D721Med (cell line): Measurements from ENCODE around the gene TTC7B.

Experiments
- DNase-seq: peaks from one replicate; pipeline ENCODE4 v3.0.0; 2011; ENCODE audit warnings: low spot score; ENCODE audit not compliant: insufficient read length
- FAIRE-seq: peaks from 2 replicates; lab custom pipeline; 2011; peaks lifted over from hg19 to GRCh38; lab: Jason Lieb, UNC
- TF ChIP-seq, protein P1 (sequence below): IDR thresholded peaks from 2 replicates; pipeline ENCODE4 v1.5.1; 2012; ENCODE audit warnings: mild to moderate bottlenecking, control low read depth; ENCODE audit not compliant: insufficient read depth; ENCODE audit errors: missing control alignments

The TTC7B gene

DNA sequence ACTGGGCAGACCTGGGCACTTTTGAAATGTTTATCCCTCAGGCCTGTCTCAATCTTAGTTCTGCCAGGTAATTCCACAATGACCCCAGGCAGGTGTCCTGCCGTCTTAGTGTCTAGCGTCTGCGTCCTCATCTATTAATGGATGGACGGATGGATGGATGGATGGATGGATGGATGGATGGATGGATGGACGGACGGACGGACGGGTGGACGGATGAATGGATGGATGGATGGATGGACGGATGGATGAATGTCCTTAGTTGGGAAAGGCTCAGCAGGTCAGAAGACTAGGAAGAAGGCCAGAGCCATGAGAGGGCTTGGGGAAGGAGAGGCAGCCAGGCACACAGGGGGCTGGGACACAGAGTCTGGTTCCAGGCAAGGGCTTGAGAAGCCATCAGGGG, 278.1 kb downstream of the TTC7B start:
- DNase-seq, result no peak
- TF ChIP-seq, protein P1, sequence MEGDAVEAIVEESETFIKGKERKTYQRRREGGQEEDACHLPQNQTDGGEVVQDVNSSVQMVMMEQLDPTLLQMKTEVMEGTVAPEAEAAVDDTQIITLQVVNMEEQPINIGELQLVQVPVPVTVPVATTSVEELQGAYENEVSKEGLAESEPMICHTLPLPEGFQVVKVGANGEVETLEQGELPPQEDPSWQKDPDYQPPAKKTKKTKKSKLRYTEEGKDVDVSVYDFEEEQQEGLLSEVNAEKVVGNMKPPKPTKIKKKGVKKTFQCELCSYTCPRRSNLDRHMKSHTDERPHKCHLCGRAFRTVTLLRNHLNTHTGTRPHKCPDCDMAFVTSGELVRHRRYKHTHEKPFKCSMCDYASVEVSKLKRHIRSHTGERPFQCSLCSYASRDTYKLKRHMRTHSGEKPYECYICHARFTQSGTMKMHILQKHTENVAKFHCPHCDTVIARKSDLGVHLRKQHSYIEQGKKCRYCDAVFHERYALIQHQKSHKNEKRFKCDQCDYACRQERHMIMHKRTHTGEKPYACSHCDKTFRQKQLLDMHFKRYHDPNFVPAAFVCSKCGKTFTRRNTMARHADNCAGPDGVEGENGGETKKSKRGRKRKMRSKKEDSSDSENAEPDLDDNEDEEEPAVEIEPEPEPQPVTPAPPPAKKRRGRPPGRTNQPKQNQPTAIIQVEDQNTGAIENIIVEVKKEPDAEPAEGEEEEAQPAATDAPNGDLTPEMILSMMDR, result no peak
- FAIRE-seq, result no peak

DNA sequence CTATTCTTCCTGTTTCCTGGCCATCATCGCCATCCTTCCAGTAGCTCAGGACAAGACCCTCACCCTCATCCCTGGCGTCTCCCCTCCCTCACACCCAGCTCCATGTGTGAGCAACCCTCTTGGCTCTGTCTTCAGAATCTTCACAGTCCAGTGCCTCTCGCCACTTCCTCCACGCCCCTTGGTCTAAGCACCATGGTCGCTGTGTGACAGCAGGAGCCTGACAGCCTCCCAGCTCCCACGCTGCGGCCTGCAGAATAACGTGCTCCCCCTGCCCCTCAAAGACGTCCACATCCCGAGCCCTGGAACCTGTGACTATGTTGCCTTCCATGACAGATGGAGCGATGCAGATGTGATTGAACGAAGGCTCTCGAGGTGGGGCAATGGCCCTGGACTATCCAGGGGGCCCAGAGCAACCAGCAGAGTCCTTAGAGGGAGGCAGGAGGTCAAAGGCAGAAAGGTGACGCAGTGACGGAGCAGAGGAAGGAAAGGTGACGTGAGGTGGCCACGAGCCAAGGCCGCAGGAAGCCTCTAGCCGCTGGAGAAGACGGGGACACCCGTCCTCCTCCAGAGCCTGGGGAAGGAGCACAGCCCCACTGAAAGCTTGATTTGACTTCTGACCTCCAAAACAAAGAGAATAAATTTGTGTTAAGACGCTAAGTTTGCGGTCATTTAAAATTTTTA, 279.6 kb downstream of the TTC7B start:
- FAIRE-seq (no peak), DNase-seq (no peak)
- TF ChIP-seq, protein P1, result no peak

DNA sequence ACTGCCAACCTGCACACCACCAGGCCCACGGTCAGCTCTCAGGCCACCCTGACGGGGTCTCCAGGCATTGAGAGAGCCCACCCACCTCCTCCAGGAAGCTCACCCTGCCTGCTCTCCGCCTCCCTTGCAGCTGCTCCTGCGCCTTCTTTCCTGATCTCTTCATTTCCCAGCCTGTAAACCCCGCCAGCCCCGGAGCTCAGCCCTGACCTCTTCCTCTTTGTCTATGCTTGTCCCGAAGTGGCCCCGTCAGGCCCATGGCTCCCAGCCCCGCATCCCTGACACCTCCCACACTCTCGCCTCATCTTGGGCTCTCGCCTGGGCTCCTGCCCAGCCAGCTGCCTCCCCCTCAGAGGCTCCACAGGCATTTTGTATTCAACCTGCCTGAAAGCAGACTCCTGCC, 280.1 kb downstream of the TTC7B start:
- DNase-seq (no peak), FAIRE-seq (no peak)
- TF ChIP-seq, protein P1, result no peak

DNA sequence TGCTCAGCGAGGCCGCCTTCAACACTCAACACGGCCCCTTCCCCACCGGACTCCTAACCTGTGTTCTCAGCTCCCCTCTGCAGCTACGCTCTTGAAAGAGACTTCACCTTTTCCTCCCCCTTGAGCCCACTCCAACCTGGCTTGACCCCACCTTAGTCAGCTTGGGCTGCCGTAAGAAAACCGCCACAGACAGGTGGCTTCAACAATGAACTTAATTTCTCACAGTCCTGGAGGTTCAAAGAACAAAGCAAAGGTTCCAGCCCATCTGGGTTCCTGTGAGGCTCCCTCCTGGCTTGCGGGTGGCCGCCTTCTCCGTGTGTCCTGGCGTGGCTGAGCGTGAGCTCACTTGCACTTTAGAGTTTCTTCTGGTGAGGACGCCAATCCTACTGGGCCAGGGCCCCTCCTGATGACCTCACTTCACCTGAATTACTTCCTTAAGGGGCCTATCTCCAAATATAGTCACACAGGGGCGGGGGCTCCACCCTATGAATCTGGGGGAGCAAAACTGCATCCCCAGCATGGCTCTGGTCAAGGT, 280.6 kb downstream of the TTC7B start:
- no peak for DNase-seq
- no peak for FAIRE-seq
- TF ChIP-seq, protein P1, result no peak

DNA sequence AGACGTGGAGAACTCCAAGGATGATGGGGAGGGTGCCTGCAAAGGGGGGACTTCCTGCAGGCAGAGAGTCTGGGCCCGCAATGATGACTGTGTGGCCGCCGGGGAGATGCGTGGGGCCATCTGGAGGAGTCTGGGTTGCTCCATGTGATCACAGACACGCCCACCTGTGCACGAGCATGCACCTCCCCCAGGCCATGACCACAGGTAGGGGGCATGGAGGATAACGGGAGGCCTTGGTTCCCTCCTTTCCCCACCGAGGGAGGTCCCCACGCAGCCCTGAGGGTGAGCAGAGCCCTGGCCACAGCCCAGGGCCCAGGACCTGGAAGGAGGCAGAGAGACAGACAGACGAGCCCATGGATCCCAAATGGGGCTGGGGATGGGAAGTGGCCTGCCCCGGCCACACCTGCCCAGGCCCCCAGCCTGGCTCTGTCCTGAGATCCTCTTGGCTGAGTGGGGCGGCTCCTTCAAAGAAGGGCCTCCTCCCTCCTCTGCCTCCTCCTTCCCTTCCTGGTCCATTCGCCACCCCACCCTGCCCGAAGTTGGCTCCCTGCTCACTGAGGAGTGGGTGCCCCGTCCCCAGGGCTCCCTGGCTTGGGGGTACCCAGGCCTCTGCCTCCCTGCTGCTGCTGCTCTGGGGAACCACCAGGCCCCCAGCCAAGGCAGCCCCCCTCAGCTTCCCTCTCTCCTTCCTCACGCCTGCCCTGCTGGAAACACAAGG, 281.2 kb downstream of the TTC7B start:
- FAIRE-seq, result no peak
- TF ChIP-seq, protein P1, result no peak

DNA sequence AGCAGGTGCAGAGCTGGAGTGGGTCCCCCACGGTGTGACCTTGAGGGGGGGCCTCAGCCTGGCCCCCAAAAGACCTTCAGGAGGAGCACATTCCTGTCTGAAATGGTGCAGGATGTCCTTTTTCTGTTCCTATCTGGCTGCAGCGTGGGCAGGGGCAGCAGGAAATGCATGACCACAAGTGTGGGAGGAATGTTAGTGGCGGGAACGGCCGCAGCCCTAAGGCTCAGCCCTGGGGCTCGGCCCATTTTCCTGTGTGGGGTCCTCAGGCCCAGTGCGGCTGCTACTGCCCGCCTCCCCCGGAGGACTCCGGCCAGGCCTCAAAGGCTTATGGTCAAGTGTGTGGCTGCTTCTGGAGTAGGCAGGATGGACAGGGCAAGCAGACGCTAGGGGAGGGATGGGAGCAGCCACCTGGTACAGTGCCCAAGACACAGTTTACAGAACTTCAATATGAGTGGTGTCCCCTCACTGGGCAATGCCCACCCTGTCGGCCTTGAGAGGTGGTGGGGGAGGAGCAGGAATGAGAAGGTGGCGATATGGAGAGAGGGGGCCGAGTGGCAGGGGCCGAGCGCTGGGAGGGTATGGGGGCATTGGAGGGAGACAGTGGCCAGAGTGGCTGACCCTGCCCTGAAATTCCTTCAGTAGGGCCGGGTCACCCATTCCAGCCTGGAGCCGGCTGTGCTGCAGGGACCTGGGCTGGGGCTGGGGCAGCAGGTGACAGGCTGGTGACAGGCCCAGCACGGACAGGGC, 282.0 kb downstream of the TTC7B start:
- no peak for DNase-seq
- no peak for FAIRE-seq

More for the DNA sequence above, 281.2 kb downstream of the TTC7B start:
- no peak for DNase-seq

More for the DNA sequence above, 282.0 kb downstream of the TTC7B start:
- TF ChIP-seq, protein P1, result no peak
